Erythroblast (primary cell): Measurements from ENCODE around the gene ZCWPW2.

Experiments used
- GATA1 ChIP-seq: IDR thresholded peaks from 2 replicates; pipeline ENCODE4 v1.6.1; 2011; ENCODE audit warnings: low read depth, mild to moderate bottlenecking, control low read depth, low read length, moderate library complexity
- POLR2A ChIP-seq: IDR thresholded peaks from 2 replicates; pipeline ENCODE4 v1.6.1; 2011; ENCODE audit warnings: mild to moderate bottlenecking, low read length

GRCh38 chr3:28308196-28308595 lies 40.3 kb upstream of the ZCWPW2 start:
- TF ChIP-seq POLR2A (no peak), GATA1 (no peak)
